NCI-H1930 (cell line): ENCODE results near the gene ARL15.

Experiments
- DNase-seq, 2 experiments: peaks; one replicate each; lab custom pipeline; 2025; lab: John Stamatoyannopoulos, UW

ARL15 gene

DNA sequence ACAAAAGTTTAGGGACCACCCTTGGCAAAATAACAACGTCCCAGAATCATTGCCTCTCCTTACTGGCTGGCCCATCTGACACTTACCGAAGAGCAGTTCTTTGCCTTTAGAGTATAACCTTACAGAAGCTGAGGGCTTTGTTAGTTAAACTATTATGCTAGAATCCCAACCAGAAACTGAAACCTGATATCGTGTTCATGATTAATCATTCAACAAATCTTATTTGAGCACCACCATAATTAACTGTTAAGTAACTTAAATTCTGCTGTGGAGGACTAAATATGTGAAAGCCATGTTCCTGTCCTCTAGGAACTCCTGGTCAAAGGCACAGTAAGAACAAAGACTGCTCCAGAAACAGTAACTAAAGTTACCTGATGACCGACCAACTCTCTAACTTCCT lies 104.9 kb downstream of the ARL15 start:
- no peak for DNase-seq

DNA sequence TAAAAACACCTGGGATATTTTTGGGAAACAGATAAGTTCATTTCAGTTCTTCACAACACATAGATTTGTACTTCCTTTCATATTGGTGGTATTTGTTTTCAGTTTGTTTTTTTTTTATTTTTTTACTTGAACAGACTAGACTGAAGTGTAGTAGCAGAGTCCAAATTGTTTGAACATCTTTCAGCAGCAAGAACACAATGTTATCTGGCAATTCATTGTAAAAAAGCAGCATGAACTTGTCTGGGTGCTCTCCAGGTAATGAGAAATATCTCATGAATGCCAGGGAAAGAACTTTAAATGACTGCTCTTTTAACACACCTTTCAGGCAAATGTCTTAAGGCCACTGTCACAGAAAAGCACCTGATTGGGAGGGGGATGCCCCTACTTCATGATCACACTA lies 113.4 kb downstream of the ARL15 start:
- DNase-seq: no peak

DNA sequence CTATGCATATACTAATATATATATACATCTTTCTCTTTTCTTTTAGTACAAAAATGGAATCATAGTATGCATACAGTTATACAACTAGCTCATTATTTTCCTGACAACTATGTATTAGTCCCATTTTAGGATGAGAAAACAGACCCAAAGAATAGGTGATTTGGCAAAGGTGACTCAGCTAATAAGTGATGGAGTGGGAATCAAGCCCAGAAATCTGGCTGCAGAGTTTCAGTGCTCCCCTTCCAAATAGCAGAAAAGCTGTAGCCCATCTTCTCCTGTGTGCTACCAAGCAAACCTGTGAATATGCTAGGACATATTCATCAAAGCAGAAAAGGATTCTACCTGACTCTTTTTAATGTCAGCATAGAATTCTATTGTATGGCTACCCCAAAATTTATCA lies 114.7 kb downstream of the ARL15 start:
- no peak for DNase-seq

DNA sequence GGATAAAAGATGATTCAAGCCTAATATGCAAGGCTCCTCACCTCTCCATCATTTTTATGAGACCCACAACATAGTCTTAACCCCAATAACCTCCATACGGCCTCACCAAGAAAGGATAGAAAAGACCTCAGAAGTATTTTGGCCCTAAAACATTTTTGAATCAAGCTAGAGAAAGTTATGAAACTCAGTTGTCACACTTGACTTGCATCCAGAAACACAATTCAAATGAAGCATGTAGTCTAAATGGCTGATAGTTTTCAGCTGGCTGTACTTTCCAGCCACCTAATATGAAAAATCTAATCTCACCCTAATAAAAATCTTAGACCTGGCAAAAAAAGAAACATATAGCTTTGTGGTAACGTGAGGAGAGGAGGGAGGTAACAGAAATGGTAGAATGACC lies 116.1 kb downstream of the ARL15 start:
- DNase-seq: no peak

DNA sequence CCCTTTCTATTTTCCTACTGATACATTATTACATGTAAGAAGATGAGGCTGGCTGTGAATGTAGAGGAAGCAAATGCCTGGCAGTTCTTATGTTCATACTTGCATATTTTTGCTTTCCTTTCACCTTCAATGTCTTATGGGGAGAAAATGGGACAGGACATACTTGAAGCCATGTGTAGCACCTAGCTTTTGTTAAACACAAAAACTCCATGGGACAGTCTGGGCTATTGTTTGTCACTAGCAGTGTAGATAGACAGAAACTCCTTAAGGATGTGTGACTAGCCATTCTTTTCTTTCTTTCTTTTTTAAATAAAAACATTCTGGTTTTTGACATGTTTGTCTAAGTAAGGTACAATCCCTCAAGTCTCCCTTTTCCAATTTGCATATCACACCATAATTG lies 122.7 kb downstream of the ARL15 start:
- DNase-seq: no peak

DNA sequence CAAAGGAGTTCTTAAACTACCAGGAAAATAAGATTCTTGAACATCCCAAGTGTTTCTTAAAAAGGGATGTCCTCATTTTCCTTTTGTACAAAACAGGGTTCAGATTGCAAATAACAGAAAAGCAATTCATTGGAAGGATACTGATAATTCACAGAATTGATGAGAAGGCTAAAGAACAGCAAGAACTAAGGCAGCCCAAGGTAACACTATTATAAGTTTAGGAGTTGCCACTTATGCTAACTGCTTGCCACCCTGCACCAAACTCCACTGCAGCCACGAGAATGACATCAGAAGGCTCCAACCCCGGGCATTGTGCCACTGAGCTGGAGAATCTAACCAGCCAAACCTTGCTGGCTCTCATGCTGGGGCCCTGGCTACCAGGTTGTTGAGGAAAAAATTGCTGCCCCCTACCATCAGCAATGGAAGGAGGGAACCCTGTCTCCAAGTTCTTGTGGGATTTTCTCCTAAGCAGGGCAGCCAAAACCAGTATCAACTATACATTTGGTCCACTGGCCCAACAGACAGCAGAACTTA lies 123.4 kb downstream of the ARL15 start:
- DNase-seq: no peak

DNA sequence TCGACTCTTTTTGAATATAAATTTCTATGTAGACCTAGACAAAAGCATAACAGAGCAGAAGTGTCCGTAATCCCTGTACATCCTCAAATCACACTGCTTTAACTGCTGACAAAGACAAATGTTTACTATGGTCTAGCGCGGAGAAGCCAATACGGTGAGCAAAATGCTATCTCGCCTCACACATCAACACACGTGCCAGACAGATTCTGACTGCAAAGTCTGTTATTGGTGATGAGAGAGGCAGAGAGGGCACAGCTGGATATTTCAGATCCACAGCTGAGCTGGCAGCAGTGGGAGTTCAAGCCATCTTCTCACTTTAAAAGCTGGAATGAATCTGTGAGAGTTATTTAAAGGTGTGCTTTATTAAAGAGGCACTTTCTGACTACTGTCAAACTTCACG lies 124.3 kb downstream of the ARL15 start:
- DNase-seq: no peak

DNA sequence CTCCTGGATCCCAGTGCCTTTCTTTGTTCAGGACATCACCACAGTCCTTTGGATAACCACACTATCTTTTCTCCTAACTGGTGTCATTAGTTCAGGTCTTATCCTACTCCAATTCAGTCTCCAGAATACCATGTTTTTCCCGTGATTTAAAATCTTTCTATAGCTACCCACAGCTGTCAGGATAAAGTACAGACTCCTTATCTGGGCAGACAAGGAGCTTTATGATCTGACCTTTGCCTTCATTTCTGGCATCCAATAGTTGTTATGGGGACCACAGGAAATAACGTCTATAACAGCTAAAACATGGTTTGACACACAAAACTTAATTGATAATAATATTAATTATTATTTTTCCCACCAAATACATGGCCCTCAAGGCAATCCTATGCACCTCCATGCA lies 125.6 kb downstream of the ARL15 start:
- no peak for DNase-seq

DNA sequence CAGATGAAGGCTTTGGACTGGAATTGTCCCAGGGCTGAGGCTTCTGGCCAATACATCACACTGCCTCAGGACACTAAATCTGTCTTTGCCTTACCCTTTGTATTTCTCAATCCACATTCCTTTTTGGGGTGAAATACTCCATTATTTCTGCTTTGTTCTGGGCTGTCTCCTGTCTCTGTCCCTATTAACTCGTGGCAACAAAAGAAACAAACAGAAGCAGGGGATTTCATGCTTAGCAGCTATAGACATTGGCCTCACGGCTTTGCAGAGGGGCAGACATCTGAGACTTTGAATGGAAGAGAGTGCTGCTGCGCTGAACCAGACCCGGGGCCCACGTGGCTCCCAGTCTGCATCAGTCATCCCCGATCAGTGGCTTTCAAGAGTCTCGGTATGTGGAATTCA lies 129.7 kb downstream of the ARL15 start:
- DNase-seq: no peak

DNA sequence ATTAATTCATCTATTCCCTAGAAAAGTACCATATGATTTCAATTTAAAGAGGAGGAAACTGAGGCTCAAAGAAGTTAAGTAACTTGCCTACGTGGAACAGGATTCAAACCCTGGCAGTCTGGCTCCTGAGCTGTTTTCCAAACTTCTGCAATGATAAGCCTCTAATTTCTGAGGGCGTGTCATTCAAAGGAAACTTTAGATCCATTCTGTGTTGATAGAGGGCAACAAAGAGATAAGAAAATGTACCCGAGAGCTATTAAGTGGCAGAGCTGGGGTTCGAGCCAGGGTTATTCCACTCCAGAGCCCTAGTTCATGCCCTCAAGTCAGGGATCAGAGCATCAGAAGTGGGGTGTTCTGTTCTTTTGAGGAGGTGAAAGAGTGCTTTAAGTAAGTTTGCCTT lies 131.4 kb downstream of the ARL15 start:
- no peak for DNase-seq

DNA sequence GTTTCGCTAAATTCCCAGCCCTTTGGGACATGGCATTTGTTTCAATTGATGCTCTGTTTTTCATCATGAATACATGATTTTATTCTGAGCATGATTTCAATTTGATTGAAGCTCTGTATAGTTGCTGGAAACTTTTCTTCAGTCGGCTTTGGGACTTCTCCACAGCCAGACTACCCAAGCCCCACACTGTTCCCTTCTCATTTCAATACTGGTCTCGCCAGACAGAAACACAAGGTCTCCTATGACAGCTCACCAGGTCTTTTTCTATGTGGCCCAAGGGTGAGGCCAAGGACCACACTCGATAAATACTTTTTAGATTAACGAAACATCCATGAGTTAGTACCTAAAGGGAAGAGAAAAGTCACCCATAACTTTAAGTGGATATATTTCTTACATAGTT lies 132.2 kb downstream of the ARL15 start:
- DNase-seq: no peak

DNA sequence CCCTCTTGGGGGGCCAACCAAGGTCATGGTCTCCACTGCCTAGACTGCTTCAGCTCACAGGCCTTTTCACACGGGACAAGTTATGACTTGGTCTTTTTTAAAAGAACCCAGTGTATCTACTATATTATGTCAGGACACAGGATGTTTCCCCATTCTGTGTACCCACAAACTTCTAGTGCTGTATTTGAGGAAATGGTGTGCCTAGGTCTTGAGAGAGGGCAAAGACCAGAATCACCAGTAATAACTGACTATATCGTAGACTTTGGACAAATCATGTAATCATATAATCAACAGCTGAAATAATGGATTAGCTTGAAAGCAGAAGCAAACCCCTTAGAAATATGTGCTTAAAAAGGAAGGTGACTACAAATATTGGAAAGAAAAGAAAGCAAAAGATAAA lies 133.3 kb downstream of the ARL15 start:
- DNase-seq: no peak

DNA sequence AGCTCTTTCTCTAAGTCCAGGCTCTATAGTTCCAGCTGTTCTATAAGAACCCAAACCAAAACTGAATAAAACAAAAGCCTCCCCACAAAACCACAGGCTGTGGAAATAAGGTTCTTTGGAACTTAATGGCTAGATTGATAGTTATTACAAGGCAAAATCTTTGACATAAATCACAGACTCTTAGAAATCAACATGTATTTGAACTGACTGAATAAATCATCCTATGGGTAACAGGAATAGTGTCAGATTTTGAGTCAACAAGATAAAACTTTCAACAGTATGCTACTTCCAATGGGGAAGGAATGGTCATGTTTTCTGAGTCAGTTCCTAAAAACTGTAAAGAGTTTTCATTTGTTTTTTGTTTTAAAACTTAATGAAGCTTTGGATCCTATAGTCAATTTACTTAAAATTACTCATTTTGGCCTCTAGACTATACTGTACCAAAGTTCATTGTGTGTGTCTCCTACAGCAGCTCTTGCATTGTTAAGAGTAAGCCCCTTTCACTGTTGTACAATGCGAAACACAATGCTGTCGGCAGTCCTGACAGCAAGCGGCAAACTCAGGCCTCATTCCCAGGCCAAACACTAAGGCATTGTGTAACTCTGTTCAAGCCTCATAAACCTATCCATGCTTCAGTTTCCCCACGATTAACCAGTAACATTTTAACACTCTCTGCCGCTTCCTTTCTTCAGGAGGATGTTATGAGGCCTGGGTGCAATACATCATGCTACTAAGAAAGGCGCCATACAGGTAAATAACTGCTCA lies 134.1 kb downstream of the ARL15 start:
- no peak for DNase-seq

DNA sequence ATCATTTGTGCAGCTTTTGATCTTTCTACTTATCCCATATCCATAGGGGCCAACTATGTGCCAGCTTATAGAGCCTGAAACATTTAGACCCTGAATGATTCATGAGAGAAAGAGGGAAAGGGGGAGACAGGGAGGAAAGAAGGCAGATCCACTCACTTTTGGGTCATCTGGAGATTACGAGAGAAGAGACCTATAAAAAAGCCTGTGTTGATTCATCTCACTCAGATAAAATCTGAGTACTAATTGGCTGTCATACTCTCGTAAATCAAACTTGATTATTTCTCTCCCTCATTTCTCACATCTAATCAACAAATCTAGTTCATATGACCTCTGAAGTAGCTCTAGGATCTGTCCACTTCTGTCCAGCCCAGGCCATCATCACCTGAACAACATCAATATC lies 137.1 kb downstream of the ARL15 start:
- DNase-seq: no peak

DNA sequence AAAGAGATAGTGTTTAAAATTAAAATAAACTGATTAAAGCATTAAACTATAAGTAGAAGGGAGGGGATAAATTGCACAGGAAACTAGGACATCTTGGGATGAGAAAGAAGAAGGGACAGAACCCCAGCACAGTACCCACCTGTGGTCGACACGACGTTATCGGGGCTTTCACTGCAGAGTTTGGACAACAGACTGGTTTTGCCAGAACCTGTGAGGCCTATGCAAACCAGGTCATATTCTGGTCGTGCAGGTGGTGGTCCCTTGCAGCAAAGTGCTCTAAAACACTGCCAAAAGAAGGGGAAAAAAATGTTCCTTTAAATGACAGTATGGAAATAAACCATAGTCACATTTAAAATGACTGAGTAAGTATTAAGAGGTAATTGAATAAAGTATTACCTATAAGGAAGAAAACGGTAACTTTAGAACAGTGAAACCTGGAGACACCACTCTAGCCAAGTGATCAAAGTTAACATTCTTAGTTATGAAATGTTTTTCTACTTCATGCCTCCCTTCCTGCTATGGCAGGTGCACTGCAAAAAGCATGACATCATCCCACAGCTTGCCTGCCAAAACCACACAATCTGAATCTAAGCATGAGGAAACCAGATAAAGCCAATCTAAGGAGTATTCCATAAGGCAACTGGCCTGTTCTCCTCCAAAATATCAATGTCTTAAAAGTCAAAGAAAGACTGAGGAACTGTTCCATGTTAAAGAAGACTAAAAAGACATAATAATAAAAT lies 138.6 kb downstream of the ARL15 start:
- DNase-seq: no peak

DNA sequence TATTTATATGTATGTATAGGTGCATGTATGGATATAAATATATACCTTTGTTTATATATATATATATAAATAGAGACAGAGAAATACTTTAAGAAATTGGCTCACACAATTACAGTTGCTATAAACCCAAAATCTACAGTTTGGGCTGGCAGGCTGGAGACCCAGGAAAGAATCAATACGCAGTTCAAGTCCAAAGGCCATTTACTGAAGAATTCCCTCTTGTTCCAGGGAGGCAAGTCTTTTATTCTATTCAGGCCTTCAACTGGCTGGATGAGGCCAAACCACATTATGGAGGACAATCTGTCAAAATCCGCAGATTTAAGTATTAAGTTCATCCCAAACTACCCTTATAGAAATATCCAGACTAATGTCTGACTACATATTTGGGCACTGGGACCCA lies 144.7 kb downstream of the ARL15 start:
- DNase-seq: no peak

DNA sequence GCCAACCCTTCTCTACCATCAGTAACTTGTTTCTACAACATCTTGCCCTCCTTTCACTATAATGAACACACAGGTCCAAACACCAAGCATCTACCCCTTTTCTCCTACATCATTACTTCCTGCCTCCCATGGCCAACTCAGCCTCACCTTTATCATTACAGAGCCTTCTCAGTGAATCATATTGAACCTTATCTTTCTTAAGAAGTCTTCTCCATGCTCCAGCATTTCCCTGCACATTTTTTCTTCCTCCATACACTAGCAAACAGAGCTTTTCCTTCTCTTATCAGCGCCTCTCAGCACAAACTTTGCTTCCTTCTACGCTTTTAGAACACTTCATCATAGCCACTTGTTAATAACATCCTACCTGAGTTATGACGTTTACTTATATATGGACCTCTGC lies 148.2 kb downstream of the ARL15 start:
- no peak for DNase-seq

DNA sequence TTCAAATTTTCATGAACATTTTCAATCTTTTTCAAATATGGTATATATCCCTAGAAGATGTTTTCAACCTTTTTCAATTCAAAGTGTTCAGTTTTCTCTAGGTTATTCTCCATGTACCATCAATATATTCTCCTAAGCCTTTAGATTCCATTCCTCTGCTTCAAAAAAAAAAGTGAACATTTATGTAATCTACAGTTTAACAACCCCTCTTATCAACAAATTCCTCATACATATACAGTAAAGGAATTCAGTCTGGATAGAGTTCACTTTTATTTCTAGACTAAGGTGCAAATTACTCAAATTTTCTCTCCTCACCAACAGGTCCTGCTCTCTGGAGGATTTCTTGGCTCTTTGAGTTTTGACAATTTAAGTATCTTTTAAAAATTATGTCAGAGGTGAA lies 150.0 kb downstream of the ARL15 start:
- DNase-seq: no peak

DNA sequence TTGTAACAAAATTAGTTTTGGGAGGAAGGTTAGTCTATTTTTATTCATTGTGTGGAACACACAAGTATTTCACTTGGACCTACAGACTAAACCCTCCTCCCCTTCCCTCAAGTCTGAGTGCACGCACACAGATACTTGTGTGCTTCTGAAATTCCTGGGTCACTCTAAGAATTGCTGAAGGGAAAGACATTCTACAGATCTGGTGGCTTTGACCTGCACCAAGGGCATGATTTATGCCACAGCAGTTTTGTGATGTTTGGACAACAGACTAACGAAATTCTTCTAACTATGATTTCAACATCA lies 150.5 kb downstream of the ARL15 start:
- no peak for DNase-seq

DNA sequence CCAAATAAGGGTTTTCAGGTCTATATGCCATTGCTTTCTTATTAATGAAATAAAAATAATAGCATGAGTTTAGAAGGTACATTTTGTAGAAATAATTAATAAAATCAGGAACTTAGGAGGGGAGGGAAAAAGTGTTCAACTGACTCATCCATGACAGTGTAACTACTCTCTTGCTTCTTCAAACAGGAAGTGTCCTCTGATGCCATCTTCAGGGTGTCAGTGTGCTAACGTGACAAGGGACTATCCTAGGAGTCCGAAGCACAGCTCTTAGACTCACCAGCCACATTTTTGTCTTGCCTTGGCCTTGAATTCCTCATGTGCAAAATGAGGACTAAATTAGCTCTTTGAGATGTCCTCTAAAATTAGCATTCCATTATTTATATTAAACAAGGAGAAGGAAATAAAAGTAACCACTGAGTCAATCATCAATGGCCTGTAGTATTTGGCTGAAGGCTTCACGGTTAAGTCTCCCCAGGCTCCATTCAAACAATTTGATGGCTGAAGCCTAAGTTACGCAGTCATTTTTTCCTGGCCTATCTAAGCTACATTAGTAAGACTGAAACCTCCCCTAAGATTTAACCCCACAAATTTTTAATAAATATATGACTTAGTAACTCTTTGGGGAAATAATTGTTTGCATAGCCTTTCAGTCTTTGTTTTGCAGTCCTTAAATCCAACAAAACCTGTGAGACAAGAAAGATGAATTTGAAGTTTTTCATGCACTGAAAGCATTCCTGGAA lies 151.1 kb downstream of the ARL15 start:
- DNase-seq: no peak

DNA sequence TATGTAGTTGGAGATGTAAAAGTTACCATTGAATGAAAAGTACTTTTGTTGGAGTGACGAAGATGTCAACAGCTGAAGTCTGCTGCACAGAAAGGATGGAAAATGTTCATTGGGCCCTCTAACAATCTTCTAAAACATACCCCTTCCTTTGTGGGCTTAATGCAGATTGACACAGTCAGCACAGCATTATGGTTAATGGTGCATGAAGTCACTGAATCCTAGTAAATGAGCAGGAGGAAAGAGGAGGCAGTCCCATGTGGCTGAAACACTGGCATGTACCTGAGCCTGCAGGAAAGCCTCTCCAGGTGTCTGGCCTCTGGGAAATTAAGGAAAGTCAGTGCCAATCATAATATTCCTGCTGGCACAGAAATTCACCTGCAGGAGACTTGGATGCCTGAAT lies 153.8 kb downstream of the ARL15 start:
- DNase-seq: no peak

DNA sequence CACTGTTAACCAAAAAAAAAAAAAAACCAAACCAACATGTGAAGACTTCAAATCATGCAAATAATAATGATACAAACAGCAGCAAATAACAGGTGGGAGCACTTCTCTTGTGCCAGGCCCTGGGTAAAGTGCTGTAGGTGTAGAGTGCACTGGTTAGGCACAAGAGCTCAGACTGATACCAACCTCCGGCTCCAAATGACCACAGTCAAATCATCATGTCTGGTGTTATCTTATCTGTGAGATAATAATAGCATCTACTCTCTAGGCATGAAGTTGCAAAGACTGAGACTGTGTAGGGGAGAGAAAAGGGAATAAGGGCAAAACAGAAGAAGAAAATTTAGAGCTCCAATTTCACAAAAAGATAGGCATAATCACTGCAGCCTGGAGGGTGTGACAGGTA lies 159.5 kb downstream of the ARL15 start:
- no peak for DNase-seq

DNA sequence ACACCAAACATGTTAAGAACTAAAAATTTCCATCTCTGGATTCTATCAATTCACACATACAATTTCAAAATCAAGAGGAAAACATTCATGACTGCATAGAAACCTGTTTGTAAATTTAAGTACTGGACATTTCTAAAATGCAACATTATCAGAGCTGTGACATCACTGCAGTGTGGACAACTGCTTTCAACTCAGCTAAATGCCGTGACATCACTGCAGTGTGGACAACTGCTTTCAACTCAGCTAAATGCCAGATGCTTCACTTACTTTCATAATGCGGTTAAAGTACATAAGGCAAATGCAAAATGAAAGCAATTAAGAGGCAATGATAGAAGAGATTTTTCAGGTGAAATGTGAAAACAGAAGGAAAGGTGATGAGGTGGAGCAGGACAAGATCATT lies 161.5 kb downstream of the ARL15 start:
- DNase-seq: no peak
